ENCODE data around the gene TMIGD2. TPM values are rescaled to one million over a fixed set of nuclear protein-coding genes. Genes with fewer than 3 reads are reported as not detected.
A peak's percentile ranks its signal among the peaks of the same experiment; 100 is the strongest.
"Not testable (repeated sequence)": the region's sequence is repeated elsewhere in the genome, so short reads cannot be mapped to it uniquely, and the experiment has no call there.

TMIGD2 gene
- total RNA-seq, 1 experiment from 2014 or later: not detected

- DNase-seq (ENCODE audit: low read depth, low spot score): peak; percentile 98
- in situ Hi-C loops (cut with HindIII; ENCODE audit: low pct_unique_long_range_greater_than_20kb, low sequenced_read_pairs): no loop called here
Measured at GRCh38 chr19:4246767-4247593, 55.2 kb downstream of the TMIGD2 start, which contains the start of gene YJU2. YJU2 (plus strand) TSS chr19:4247080; CDS start chr19:4247147, 67 bp downstream.

GRCh38 chr19:4245938-4246337, 56.3 kb downstream of the TMIGD2 start:
- DNase-seq (ENCODE audit: low read depth, low spot score); in situ Hi-C loops (cut with HindIII; ENCODE audit: low pct_unique_long_range_greater_than_20kb, low sequenced_read_pairs): not testable (repeated sequence)

Other genes starting within 250 kb of the TMIGD2 start
- gene ZBTB7A, start 235.5 kb downstream of the TMIGD2 start, total RNA-seq (2014; rRNA removed; shearing (Covaris generic)): 6.9 and 8.2 TPM in 2 replicates
- 192 and 197 TPM in 2 replicates for gene MAP2K2, start 178.3 kb downstream of the TMIGD2 start, total RNA-seq (2014; rRNA removed; shearing (Covaris generic))
- not detected in 2 replicates for gene CREB3L3, start 148.8 kb downstream of the TMIGD2 start, total RNA-seq (2014; rRNA removed; shearing (Covaris generic))
- gene SIRT6, start 119.8 kb downstream of the TMIGD2 start, total RNA-seq (2014; rRNA removed; shearing (Covaris generic)): 10.0 and 12.1 TPM in 2 replicates
- 0.05 and 0.16 TPM in 2 replicates for gene ANKRD24, start 119.7 kb downstream of the TMIGD2 start, total RNA-seq (2014; rRNA removed; shearing (Covaris generic))
- gene EBI3, start 72.9 kb downstream of the TMIGD2 start, total RNA-seq (2014; rRNA removed; shearing (Covaris generic)): not detected in 2 replicates
- gene YJU2, start 55.3 kb downstream of the TMIGD2 start, total RNA-seq (2014; rRNA removed; shearing (Covaris generic)): 20.2 and 20.9 TPM in 2 replicates
- 0.42 TPM in 1 of 2 replicates, not detected in the other for gene SHD, start 23.1 kb downstream of the TMIGD2 start, total RNA-seq (2014; rRNA removed; shearing (Covaris generic))
- gene FSD1, start 2.2 kb upstream of the TMIGD2 start, total RNA-seq (2014; rRNA removed; shearing (Covaris generic)): 2.7 and 2.8 TPM in 2 replicates
- gene STAP2, start 36.4 kb upstream of the TMIGD2 start, total RNA-seq (2014; rRNA removed; shearing (Covaris generic)): 3.1 and 3.8 TPM in 2 replicates
- gene MPND, start 41.2 kb upstream of the TMIGD2 start, total RNA-seq (2014; rRNA removed; shearing (Covaris generic)): 3.0 and 5.3 TPM in 2 replicates
- gene SH3GL1, start 98.2 kb upstream of the TMIGD2 start, total RNA-seq (2014; rRNA removed; shearing (Covaris generic)): 33.0 and 37.6 TPM in 2 replicates
- gene CHAF1A, start 100.3 kb upstream of the TMIGD2 start, total RNA-seq (2014; rRNA removed; shearing (Covaris generic)): 14.5 and 19.4 TPM in 2 replicates
- 57.7 and 62.3 TPM in 2 replicates for gene UBXN6, start 155.4 kb upstream of the TMIGD2 start, total RNA-seq (2014; rRNA removed; shearing (Covaris generic))
- 24.5 and 25.2 TPM in 2 replicates for gene HDGFL2, start 169.9 kb upstream of the TMIGD2 start, total RNA-seq (2014; rRNA removed; shearing (Covaris generic))
- gene PLIN4, start 216.1 kb upstream of the TMIGD2 start, total RNA-seq (2014; rRNA removed; shearing (Covaris generic)): 0.05 TPM in 2 replicates
- gene PLIN5, start 232.8 kb upstream of the TMIGD2 start, total RNA-seq (2014; rRNA removed; shearing (Covaris generic)): 1.2 TPM in 1 of 2 replicates, not detected in the other
- gene LRG1, start 237.6 kb upstream of the TMIGD2 start, total RNA-seq (2014; rRNA removed; shearing (Covaris generic)): 0.05 and 0.21 TPM in 2 replicates

All from SK-MEL-5 (cell line).